HL-60 (cell line): Measurements from ENCODE around the gene PF4V1.

Experiments
- CTCF ChIP-seq: IDR thresholded peaks from one replicate; pipeline ENCODE4 v1.5.1; 2011; ENCODE audit warnings: low read length, control low read depth, inconsistent platforms; ENCODE audit not compliant: insufficient read depth
- POLR2AphosphoS5 ChIP-seq: IDR thresholded peaks from 2 replicates; pipeline ENCODE4 v1.6.1; 2012; ENCODE audit warnings: low read depth
- REST ChIP-seq: IDR thresholded peaks from 2 replicates; pipeline ENCODE4 v1.6.1; 2012; ENCODE audit warnings: low read depth; ENCODE audit not compliant: insufficient replicate concordance
- SPI1 ChIP-seq: IDR thresholded peaks from 2 replicates; pipeline ENCODE4 v1.6.1; 2012; ENCODE audit warnings: low read depth, mild to moderate bottlenecking, borderline replicate concordance

- no peak for TF ChIP-seq CTCF
- TF ChIP-seq SPI1: peak; percentile 22; the same call in 1 of the 2 replicates
- no peak for TF ChIP-seq REST
- peak; percentile 29; the same call in 1 of the 2 replicates for TF ChIP-seq POLR2AphosphoS5
Observed at GRCh38 chr4:73874386-73874785, 21.3 kb downstream of the PF4V1 start.
